SK-N-DZ (cell line): ENCODE results near the gene SLC17A3.

Experiments
- DNase-seq: peaks from one replicate; pipeline ENCODE4 v3.0.0-alpha.2; 2015; ENCODE audit warnings: low spot score

SLC17A3 gene

GRCh38 chr6:25889877-25890853 lies 16.1 kb upstream of the SLC17A3 start:
- DNase-seq: peak; percentile 40

GRCh38 chr6:25888626-25889025 lies 14.6 kb upstream of the SLC17A3 start:
- DNase-seq: no peak

GRCh38 chr6:25886066-25886465 lies 12.0 kb upstream of the SLC17A3 start:
- no peak for DNase-seq

GRCh38 chr6:25883991-25884390 lies 9.9 kb upstream of the SLC17A3 start:
- no peak for DNase-seq

GRCh38 chr6:25883536-25883935 lies 9.5 kb upstream of the SLC17A3 start:
- no peak for DNase-seq

GRCh38 chr6:25882051-25882496 lies 8.0 kb upstream of the SLC17A3 start:
- DNase-seq: no peak

- no peak for DNase-seq
Observed at GRCh38 chr6:25880601-25881000, 6.6 kb upstream of the SLC17A3 start.

GRCh38 chr6:25878721-25879322 lies 4.8 kb upstream of the SLC17A3 start:
- no peak for DNase-seq

- no peak for DNase-seq
Observed at GRCh38 chr6:25875926-25876602, 2.0 kb upstream of the SLC17A3 start.

- no peak for DNase-seq
Observed at GRCh38 chr6:25875563-25875905, 1.5 kb upstream of the SLC17A3 start.

GRCh38 chr6:25874822-25875562 lies 949 bp upstream of the SLC17A3 start:
- no peak for DNase-seq

GRCh38 chr6:25872814-25873213 lies 1.2 kb downstream of the SLC17A3 start:
- DNase-seq: no peak

- no peak for DNase-seq
Observed at GRCh38 chr6:25869840-25870239, 4.2 kb downstream of the SLC17A3 start.

GRCh38 chr6:25868436-25869183 lies 5.4 kb downstream of the SLC17A3 start:
- DNase-seq: no peak

- DNase-seq: no peak
Observed at GRCh38 chr6:25866011-25866410, 8.0 kb downstream of the SLC17A3 start.

GRCh38 chr6:25863360-25863759 lies 10.7 kb downstream of the SLC17A3 start:
- DNase-seq: no peak

- DNase-seq: no peak
Observed at GRCh38 chr6:25862199-25862598, 11.8 kb downstream of the SLC17A3 start.

- DNase-seq: peak; percentile 2
Observed at GRCh38 chr6:25852756-25853155, 21.3 kb downstream of the SLC17A3 start.

GRCh38 chr6:25851961-25852360 lies 22.1 kb downstream of the SLC17A3 start:
- DNase-seq: no peak

GRCh38 chr6:25844518-25844917 lies 29.5 kb downstream of the SLC17A3 start:
- DNase-seq: no peak

- no peak for DNase-seq
Observed at GRCh38 chr6:25842526-25842925, 31.5 kb downstream of the SLC17A3 start.
